GM19043 (cell line): ENCODE data around the gene PRR20B.
"Not testable (repeated sequence)": the region's sequence is repeated elsewhere in the genome, so short reads cannot be mapped to it uniquely, and the experiment has no call there.

ENCODE experiments used
- ATAC-seq: cut with Tn5 transposase; IDR thresholded peaks from one replicate; pipeline ENCODE4 v1.9.1; 2021; ENCODE audit warnings: low read depth; ENCODE audit not compliant: unreplicated experiment

The PRR20B gene

DNA sequence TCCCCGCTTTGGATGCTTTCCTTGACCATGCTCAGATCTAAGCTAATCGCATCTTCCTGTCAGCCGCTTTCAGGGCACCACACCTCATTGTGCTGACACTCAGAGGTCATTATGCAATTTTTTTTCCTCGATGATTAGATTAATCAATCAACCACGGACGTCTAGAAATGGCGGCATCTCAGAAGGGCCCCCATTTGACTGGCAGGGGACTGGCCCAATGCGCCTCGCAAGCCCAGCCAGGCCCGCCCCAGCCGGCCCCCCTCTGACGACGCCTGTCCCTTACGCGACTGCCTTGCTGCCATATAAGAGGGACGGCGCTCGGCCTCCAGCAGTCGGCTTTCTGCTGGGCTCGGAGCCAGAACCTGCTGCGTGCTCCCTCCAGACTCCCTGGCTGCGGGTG is at the start of gene PRR20B:
Gene PRR20B (plus strand): TSS at position 301 of the 400 bp plus-strand sequence. CDS start 387 bp downstream, outside the sequence.
- ATAC-seq, result not testable (repeated sequence)

DNA sequence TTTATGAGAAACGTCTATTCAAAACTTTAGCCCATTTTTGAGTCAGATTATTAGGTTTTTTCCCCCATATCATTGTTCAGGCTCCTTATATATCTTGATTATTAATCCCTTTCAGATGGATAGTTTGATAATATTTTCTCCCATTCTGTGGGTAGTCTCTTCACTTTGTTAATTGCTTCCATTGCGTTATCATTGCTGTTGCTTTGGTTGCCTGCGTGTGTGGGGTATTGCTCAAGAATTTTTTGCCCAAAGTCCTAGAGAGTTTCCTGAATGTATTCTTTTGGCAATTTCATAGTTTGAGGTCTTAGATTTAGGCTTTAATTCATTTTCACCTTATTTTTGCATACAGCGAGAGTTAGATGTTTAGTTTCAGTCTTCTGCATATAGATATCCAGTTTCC is 32.3 kb upstream of the PRR20B start:
- no peak for ATAC-seq

DNA sequence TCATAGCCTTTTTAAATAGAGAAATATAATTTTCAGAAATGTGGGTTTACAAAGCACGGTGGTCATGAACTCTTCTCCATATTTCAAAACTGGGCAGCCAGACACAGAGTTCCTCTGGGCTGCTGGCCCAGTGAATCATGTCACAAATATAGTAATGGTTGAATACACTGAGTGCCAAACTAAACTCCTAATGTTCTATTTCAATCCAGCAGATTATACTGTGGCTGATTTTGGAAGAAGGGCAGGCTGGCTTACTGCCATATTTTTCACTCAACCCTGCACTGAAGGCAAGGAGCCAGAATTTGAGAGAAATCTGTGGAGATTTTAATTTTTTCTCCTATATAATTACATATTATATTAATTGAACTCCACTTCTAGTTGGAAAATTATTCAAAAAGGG is 23.6 kb upstream of the PRR20B start:
- ATAC-seq, result no peak

DNA sequence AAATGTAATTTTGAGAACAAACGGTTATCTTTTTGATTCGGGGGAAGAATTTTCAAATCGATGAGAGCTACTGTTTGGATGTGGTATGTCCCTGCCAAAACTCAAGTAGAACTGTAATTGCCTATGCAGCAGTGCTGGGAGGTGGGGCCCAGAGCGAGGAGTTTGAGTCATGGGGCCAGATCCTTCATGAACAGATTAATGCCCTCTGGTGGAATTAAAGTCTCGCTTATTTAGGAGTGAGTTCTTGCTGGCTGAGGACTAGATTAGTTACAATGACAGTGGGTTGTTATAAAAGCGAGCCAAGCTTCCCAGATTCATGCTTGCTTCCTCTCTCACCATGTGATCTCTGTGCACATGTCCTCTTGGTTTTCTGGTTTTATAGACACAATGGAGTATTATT is 18.4 kb upstream of the PRR20B start:
- no peak for ATAC-seq

DNA sequence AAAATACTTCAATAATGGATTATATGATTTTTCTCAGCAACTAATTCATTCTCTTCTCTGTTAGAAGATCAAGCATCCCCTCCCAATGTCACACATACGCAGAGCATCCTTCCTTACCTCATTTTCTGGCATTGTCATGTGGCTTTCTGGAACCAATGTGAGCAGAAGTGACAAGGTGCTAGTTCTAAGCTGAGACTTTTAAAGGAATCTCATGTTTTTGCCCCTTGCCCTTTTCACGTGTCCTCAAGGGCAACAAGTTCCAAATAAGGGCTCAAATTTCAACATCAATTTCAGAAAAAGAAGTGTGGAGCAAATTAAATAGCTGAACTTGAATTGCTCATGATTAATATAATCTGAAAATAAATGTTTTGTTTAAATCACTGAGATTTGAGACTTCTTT is 11.2 kb upstream of the PRR20B start:
- no peak for ATAC-seq

DNA sequence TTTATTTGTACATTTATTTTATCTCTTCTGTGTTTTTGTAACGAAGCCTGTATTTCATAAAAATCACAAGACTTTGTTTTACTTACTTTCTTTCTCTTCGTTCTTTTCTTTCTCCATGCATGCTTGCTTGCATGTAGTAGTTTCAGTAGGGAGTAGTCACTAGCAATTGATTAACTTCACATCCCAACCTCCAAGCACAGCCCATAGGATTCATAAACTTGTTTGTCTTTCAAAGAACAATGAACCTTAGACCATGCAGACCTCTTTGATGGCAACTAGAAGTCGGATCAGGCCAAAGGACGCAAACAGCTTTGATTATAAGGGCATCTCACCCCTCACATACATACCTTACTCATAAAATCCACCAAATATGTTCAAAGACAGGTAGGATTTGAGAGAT is 9.7 kb upstream of the PRR20B start:
- no peak for ATAC-seq

GRCh38 chr13:57138988-57139387 is 8.3 kb upstream of the PRR20B start:
- ATAC-seq, result no peak

DNA sequence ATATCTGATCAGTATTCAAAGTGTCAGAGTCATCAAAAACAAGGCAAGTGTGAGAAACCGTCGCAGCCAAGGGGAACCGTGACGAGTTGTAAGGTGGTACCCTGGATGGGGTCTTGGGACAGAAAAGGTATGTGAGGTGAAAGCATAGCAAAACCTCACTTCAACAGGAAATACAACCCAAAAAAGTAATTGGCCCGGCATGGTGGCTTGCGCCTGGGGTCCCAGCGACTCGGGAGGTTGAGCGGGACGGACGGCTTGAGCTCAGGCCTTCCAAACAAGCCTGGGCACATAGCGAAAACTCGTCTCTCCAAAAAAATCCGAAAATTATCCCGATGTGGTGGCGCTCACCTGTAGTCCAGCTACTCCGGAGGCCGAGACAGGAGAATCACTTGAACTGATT is 7.5 kb upstream of the PRR20B start:
- ATAC-seq, result not testable (repeated sequence)

DNA sequence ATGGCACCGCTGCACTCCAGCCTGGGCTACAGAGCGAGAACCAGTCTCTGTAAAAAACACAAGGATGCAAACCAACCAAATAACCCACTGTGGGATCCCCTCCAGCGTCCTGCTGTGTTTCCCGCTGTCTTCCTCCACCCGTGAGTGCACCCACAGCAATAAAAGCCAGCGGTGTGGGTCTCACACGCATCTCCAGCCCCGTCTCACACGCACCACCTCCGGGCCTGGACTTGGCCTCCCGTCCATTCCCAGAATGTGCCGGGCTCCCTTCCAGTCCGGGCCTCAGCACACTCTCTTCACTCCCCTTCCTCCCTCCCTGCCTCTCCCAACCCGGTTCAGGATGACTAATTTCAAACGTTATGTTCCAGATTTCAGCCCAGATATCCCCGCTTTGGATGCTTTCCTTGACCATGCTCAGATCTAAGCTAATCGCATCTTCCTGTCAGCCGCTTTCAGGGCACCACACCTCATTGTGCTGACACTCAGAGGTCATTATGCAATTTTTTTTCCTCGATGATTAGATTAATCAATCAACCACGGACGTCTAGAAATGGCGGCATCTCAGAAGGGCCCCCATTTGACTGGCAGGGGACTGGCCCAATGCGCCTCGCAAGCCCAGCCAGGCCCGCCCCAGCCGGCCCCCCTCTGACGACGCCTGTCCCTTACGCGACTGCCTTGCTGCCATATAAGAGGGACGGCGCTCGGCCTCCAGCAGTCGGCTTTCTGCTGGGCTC is 6.9 kb upstream of the PRR20B start, which contains the start of gene PRR20A:
Gene PRR20A (plus strand): TSS at position 684 of the 734 bp plus-strand sequence. CDS start 387 bp downstream, outside the sequence.
- not testable (repeated sequence) for ATAC-seq

- not testable (repeated sequence) for ATAC-seq
Measured at GRCh38 chr13:57148106-57148505, 818 bp downstream of the PRR20B start.

- ATAC-seq, result not testable (repeated sequence)
Measured at GRCh38 chr13:57153761-57154160, 6.5 kb downstream of the PRR20B start, which contains the start of gene PRR20C. Gene PRR20C, plus strand, starts transcription at chr13:57154061. Its CDS starts 387 bp downstream, at chr13:57154448.

- not testable (repeated sequence) for ATAC-seq
Measured at GRCh38 chr13:57160332-57160731, 13.0 kb downstream of the PRR20B start, which contains the start of gene PRR20D. Gene PRR20D, plus strand, starts transcription at chr13:57160632. Its CDS starts 387 bp downstream, at chr13:57161019.

DNA sequence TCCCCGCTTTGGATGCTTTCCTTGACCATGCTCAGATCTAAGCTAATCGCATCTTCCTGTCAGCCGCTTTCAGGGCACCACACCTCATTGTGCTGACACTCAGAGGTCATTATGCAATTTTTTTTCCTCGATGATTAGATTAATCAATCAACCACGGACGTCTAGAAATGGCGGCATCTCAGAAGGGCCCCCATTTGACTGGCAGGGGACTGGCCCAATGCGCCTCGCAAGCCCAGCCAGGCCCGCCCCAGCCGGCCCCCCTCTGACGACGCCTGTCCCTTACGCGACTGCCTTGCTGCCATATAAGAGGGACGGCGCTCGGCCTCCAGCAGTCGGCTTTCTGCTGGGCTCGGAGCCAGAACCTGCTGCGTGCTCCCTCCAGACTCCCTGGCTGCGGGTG is 19.6 kb downstream of the PRR20B start, which contains the start of gene PRR20E:
Gene PRR20E (plus strand): TSS at position 301 of the 400 bp plus-strand sequence. CDS start 387 bp downstream, outside the sequence.
- not testable (repeated sequence) for ATAC-seq

GRCh38 chr13:57191667-57192066 is 44.4 kb downstream of the PRR20B start:
- no peak for ATAC-seq
